HK-2 (cell line): ENCODE results near the gene SDK1.
"Not testable (repeated sequence)": the region's sequence is repeated elsewhere in the genome, so short reads cannot be mapped to it uniquely, and the experiment has no call there.

ENCODE experiments used
- DNase-seq: peaks from one replicate; pipeline ENCODE4 v3.0.0-alpha.2; 2018; ENCODE audit not compliant: unreplicated experiment

Gene SDK1

DNA sequence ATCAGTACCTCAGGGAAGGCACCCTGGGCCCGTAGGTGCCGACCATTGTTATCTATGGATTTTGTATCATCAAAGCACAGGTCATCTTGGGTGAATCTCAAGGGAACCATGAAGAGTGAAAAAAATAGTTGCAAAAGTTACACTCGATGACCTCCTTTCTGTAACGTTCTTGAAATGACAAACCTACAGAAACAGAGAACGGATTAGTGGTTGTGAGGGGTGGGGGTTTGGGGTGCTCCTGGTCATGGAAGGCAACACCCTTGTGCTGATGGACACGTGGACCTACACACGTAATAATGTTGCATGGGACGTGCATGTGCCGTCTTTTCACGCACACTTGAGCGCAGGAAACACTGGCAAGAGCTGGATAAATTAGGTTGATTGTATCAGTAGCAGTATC, 655.9 kb downstream of the SDK1 start:
- DNase-seq: no peak

DNA sequence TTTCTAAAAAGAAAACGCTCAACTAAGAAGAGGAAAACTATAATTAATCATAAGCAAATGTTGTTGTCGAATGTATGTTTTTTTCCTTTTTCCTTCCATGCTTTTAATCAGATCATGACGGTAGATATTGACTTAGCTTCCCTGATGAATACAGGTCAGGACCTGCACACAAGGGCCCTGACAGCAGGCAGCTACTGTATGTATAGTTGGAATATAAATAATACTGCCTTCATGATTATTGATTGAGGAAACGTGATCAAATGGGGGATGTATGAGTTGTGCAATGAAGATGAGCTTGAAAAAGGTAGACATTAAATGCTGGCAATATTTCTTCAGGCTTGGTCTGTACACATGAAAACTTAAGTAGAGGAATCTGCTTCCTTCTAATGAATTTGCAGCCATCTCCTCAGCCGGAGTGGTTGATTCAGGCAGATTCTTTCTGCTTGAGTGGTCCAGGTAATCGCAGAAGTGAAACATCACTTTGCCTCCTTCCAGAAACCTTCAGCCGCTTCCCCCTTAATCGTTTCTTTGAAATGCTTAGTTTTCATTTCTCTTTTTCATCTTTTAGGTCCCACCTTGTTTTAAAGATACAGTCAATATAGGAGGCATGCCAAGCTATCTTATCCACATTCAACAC, 656.5 kb downstream of the SDK1 start:
- DNase-seq: no peak

DNA sequence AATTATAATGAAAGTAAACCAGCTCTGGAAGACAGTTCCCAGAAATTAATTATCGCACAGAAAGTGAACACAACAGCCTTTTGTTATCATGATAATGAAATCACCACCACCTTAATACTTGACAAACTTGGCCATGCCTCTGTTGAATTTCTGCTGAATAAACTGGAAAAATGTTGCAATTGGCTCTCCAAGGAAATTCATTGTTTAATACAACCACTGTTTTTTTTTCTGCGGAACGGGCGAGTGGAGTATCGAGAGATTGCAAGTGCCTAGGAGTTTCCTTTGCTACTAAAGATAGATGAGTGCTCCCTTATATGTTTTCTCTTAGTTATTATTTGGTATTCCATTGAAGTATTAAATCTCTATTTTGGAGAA, 657.0 kb downstream of the SDK1 start:
- DNase-seq: no peak

DNA sequence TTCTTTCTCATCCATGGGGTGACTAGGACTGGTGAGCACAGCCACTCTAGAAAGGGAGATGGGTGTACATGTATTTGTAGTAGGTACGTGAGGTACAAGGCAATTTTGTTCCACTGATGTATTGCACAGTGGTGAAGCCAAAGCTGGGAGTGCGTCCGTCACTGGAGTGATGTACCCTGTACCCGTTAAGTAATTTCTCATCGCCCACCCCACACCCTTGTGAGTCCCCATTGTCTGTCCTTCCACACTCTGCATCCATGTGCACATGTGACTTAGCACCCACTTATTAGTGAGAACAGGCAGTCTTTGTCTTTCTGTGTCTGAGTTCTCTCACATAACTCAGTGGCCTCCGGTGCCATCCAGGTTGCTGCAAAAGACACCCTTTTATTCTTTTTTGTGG, 658.3 kb downstream of the SDK1 start:
- no peak for DNase-seq

DNA sequence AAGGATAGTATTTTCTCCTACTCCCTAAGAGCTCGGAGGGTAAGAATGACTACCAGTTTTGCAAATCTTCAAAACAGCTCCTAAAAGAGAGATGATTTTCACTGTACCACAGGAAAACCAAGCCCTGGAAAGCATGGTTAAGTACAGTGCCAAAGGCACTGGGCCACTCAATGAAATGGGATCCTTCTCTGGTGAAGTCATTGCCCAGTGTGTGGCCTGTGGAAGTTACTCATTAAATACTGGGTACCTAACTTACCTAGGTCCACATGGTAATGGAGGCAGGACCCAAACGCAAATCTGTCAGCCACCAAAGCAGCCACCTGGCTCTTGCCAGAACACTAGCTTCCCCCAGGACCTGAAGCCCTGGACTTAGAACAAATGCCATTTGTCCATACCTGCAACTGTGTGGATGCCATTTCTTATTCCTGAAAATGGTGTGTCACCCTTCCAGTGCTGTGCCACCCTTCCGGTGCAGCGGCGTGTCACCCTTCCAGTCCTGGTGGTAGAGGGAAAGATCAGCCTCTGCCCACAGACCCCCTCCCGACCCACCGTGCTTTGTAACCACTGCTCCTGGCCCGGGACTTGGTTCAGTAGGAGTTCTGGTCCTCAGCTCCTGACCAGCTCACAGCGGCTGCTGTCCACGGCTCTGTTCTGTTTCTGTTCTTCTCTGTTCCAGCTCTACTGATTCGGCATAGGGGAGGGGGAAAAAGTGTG, 659.2 kb downstream of the SDK1 start:
- DNase-seq: peak; percentile 14

DNA sequence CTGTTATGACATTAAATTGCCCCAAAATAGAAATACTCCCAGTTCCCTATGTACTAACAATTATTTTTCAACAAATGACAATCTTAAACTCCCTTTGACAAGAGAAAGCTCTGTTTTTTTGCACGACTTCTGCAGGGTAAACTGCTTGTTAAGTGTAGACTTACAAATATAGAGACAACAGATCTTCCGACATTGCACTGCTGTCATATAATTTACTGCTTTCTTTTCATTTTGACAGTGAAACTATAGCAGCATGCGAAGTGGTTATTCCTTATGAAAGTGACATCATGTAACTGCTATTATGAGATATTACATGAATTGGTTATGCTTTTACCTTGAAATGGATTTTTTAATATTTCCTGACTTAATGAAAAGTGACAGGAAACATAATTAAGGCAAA, 659.9 kb downstream of the SDK1 start:
- no peak for DNase-seq

DNA sequence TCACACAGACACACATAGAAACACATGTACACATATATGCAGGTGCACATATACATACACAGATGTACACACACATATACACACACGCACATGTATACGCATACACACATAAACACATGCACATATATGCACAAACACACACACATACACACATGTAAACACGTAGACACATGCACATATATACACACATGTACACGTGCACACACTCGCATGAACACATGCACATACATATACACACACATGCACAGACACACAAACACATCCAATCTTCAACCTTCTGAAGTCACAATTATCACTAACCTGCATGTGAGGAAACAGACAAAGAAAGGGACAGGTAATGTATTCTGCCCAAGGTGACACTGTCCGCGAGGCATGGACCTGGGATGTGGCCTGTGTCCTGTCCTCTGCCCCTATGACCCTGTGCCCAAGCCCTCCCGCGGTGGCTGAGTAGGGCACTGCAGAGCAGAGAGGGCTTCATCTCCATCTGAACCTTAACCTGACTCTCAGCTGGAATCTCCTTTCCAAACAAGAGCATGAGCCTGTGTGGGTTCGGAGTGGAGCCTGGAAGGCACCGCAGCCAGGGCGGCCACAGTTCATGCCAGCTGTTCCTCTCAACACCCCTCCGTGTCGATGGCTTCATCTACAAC, 660.9 kb downstream of the SDK1 start:
- no peak for DNase-seq

DNA sequence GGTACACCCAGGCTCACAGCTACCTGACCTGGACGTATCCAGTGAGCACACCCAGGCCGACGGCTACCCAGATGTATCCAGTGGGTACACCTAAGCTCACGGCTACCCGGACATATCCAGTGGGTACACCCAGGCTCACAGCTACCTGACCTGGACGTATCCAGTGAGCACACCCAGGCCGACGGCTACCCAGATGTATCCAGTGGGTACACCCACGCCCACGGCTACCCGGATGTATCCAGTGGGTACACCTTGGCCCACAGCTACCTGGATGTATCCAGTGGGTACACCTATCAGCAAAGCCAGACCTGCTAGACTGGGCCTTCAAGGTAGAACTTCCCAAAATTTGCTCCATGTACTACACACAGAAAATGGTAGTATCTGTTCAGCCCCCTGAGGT, 662.7 kb downstream of the SDK1 start:
- not testable (repeated sequence) for DNase-seq

DNA sequence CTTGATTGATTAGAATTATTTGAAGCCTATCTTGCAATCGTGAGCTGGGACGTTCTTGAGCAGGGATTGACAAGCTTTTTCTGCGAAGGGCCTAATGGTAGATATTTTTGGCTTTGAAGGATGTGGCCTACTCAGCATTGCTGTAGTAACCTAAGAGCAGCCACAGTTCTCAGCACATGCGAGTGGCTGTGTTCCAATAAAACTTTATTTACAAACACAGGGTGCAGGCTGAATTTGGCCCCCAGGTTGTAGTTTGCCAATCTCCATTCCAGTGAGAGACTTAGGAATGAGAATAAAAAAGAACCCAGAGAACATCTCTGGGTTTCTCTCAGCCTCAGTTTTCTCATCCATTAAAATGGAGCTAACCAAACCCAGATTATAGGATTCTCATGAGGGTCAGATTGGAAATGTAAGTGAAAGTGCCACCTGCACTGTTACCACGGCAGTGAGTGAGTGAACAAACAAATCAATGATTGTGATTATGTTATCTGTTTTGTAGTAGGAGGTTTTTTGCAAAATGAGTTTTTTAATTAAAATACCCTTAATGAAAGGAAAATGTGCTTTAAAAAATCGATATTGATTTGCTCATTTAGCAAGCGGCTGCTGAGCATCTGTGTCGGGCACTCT, 664.0 kb downstream of the SDK1 start:
- DNase-seq: no peak

DNA sequence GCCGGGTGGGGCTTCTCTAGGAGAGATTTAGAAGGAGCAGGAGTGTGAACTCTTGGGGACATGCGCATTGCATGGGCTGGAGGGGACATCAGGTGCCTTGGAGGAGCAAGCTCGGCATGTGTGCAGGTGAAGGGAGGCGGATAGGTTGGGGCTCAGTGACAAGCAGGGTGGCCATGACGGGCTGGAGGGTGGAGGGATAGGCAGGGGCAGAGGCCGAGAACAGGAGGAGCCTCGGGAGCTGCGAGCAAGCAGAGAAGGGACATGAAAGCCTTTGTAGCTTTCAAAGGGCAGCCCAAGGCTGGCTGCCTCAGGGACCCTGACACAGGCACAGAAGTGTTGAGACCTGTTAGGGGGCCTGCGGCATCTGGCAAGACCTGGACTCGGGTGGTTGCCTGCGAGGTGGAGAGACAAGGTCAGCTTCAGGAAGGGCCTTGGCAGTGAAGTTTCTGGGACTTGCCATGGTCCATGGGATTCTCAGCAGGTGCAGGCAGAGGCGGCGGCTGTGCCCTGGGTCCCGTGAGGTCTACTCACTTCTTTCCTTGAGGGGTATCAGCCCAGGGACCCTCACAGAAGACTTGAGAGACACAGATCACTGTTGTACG, 664.8 kb downstream of the SDK1 start:
- no peak for DNase-seq

DNA sequence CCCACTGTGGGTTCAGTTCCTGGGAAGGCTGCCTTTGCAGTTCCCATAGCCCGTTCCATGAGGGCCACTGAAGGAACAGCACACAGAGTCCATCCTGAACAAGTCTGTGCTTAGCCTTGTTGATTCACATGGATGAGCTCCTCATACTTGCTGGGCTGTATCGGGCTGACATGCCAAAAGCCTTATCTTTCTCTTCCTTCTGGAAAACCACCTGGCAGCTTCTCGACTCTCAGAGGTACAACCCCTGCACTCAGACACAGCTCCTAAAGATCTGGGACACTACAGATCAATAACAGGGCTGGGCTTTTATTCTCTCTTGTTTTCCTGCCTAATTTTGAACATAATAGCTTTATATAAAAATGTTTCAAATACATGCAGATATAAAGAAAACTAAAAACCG, 667.2 kb downstream of the SDK1 start:
- DNase-seq: no peak

DNA sequence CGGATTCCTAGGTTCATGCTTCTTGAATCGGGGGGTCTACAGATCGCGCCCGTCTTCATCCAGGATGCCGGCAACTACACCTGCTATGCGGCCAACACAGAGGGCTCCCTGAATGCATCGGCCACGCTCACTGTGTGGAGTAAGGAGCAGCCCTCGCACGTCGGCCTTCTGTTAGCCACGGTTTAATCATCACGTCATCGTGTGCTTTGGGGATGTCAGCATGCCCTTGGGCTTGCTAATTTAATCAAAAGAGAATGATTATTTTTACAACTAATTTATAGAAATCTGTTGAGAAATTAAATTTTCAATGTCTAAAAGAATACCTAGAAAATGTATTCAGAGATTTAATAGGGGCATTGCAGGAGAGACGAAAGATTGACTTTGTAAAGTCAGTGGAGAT, 668.2 kb downstream of the SDK1 start:
- DNase-seq: no peak

DNA sequence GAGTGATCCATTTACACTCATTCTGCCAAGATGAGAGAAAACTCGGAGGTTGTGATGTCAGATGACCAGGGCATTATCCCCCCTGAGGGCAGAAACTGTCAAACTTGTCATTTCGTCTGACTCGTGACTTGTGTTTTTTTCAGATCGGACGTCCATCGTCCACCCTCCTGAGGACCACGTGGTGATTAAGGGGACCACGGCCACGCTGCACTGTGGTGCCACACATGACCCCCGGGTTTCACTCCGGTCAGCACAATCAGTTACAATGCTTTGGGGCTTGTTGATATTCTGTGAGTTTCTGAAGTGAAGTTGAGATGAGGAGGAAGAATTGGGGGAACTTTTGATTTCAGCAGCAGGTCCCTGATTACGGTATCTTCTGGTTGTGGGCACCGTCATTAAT, 670.3 kb downstream of the SDK1 start:
- DNase-seq: no peak

DNA sequence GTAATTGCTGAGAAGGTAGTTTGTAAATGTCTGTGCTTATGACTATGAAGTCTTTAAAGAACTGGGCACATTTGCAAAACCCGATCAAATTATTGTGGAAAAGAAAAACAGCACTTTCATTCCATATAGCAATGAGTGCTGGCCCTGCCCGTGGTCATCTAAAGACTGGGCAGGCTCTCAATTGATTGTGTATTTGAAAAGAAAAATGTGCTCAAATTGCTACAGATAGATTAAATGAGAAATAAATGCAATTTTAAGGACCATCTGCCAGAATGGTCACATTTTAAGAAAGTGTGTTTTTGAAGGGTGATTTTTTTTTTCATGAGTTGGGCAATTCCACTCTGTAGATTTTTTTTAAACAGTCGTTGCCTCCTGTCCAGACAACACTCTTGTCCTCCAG, 672.2 kb downstream of the SDK1 start:
- DNase-seq: no peak

DNA sequence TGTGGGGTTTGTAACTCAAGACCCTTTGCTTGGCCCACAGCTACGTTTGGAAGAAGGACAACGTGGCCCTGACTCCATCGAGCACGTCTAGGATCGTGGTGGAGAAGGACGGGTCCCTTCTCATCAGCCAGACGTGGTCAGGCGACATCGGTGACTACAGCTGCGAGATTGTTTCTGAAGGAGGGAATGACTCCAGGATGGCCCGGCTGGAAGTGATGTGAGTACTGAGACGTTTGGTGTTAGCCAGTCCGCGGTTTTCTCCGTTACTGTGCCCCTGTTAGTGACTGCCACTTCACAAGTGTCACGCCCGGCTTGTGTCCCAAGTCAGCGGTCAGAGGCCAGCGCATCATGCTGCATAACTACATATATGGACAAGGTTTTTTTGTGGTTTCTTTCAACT, 673.3 kb downstream of the SDK1 start:
- DNase-seq: no peak

DNA sequence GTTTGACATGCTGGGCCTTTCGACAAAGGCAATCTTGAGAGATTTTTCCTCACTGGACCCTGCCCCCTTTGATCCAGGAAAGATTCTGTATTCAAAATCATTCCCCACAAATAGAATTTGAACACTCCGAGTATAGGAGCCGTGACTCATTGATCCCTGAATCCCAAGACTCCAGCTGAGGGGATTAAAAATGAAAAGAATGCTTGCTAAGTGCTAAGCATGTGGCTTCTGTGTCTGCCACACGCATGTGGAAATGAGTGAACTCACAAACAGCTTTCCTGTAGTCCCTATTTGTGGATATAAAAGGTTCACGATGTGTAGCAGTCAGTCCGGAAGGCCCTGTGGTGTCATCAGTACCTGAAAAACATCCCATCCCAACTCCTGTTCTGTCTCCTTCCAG, 674.3 kb downstream of the SDK1 start:
- no peak for DNase-seq

DNA sequence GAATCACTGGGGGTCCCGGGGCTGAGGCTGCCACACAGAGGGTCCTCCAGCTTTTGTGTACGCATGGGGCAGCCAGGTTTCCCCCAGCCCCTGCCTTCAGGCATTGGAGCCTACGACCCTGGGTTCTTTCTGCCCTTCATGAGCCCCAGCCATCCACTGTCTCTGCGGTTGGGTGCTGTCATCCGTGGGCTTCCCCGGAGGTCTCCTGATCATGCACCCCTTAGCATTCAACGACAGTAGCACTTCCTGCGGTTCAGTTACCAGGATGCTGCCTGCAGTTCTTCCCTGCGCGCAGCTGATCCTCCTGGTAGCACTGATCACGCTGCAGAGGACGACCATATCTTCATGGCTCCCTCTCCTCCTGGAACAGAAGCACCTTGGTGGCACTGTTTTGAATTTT, 676.3 kb downstream of the SDK1 start:
- no peak for DNase-seq

DNA sequence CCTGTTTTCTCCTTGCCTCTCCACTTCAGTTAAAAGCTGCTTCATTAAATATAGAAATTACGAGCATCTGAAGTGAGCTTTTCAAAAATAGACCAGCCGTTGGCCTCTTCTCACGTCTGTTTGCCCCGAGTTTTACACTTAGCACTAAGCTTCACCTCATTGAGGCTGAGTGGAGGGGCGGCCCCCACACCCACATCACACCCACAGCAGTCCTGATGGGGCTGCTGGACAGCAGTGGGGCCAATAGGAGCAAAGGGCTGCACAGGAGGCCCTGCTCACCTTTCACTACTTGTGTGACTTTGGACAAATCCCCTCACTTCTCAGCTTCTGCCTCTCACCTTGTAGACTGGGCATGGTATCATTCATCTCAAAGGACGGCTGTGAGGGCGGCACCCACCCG, 677.8 kb downstream of the SDK1 start:
- DNase-seq: no peak

DNA sequence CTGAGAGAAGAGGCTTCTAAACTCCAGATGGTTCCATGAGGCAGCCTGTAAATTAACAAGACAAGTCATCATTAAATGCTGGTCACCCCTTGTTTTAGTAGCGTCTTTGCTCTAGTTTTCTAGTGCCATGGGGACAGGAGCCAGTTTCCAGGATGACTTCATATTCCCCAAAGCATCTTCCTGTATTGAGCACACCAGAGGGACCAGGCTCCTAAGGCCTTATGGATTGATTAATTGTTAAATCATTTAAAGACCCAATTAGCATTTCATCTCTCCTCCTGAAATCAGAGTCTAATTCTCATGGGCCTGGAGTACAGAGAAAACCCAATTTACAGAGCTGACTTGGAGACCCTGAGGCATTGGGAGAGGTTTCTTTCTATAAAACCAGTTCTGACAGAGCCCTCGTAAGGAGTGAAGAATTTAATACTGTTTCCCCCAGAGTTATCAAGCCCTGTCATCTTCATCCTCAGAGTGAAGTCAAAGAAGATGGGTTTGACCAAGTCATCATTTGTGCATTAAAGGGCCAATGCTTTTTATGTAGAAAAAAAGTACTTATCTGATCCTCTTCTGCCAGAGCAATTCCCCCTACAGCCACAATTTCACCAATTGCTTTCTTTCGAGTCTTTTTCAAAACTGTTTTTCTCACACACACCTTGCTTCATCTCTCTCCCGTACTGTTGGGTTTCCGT, 678.7 kb downstream of the SDK1 start:
- DNase-seq: no peak

DNA sequence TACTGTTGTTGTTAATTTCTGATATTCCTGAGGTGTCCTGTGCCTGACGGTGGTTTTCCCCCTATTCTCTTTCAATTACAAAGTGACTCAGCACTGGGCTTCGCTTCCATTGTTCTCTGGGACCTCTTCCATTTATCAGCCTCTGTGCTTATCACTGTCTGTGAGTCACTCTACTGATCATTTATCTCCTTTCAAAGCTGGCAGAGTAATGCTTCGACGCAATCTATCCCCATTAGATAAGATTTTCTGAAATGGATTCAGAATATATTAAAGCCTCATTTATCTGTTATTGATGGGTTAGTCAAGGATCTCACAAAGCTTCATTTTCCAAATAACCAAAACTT, 679.2 kb downstream of the SDK1 start:
- no peak for DNase-seq

DNA sequence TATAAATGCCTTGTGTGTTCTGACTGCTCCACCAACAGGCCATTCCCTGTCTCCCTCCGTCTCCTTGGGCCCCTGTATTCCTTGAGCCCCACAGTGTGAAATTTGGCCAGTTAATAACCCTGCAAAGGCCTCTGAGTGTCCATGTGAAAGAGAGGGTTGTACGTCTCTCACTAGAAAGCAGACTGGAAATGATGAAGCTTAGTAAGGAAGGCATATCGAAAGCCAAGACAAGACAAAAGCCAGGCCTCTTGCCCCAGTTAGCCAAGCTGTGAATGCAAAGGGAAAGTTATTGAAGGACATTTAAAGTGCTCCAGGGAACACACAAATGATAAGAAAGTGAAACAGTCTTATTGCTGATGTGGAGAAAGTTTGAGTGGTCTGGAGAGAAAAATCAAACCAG, 680.2 kb downstream of the SDK1 start:
- DNase-seq: no peak

DNA sequence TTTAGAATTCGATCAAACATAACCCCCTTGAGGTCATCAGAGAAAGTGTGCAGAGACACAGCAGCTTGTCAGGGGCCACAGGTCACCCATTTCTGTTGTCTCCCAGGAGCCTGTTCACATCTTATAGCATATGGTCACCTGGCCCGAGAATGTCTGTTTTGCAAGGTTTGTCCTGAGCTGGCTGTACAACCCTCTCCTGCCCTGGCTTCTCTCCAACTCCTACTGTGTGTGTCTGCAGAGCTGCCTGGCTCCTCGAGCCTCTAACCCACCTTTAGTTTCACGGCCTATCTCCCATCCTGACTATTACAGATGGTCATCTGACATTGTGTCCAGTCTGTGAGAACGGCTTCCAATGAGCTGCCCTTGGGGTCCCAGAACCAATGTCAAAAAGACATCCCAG, 683.4 kb downstream of the SDK1 start:
- no peak for DNase-seq
